Activated naive CD8-positive, alpha-beta T cell treated with anti-CD3 and anti-CD28 coated beads, Interleukin-2, amount 10 ng/mL, durations not matched to agents 7 days and 5 days (primary cell): ENCODE data around the gene MGAT2. TPM values are rescaled to one million over a fixed set of nuclear protein-coding genes. Genes with fewer than 3 reads are reported as not detected.
"Not testable (repeated sequence)": the region's sequence is repeated elsewhere in the genome, so short reads cannot be mapped to it uniquely, and the experiment has no call there.

Experiments
- ATAC-seq: fragments of 150-1000 bp; cut with Tn5 transposase; one replicate; pipeline ENCODE4 v1.10.0; 2021; ENCODE audit warnings: low read depth, moderate library complexity
- POLR2A ChIA-PET: fragments of 350-600 bp; sonication (Branson Sonifier 250); formaldehyde crosslinking; loops from one replicate; lab custom pipeline; 2021; ENCODE audit warnings: antibody characterized with exemption; lab: Charles Lee
- DNase-seq: peaks from one replicate; pipeline ENCODE4 v3.0.0; 2021
- H3K27ac Mint-ChIP-seq: one replicate; pipeline ENCODE4 v1.8.0; 2022; ENCODE audit warnings: mild to moderate bottlenecking, mixed read lengths
- H3K27me3 Mint-ChIP-seq: one replicate; pipeline ENCODE4 v1.8.0; 2022; ENCODE audit warnings: mild to moderate bottlenecking, moderate library complexity, mixed read lengths
- H3K36me3 Mint-ChIP-seq: one replicate; pipeline ENCODE4 v1.8.0; 2021; ENCODE audit warnings: mild to moderate bottlenecking, mixed read lengths
- H3K4me1 Mint-ChIP-seq: one replicate; pipeline ENCODE4 v1.8.0; 2021; ENCODE audit warnings: mixed read lengths
- H3K4me3 Mint-ChIP-seq: one replicate; pipeline ENCODE4 v1.8.0; 2022; ENCODE audit warnings: mild to moderate bottlenecking, moderate library complexity, mixed read lengths
- H3K9me3 Mint-ChIP-seq: one replicate; pipeline ENCODE4 v1.8.0; 2021; ENCODE audit warnings: mixed read lengths
- total RNA-seq, 2 experiments: library from RNA; stranded (reverse); gene quantifications; one replicate each; pipeline ENCODE4 v1.2.3, GENCODE V29; 2021

The MGAT2 gene
- total RNA-seq, 2 experiments from 2014 or later: 54.6 to 55.0 TPM

DNA sequence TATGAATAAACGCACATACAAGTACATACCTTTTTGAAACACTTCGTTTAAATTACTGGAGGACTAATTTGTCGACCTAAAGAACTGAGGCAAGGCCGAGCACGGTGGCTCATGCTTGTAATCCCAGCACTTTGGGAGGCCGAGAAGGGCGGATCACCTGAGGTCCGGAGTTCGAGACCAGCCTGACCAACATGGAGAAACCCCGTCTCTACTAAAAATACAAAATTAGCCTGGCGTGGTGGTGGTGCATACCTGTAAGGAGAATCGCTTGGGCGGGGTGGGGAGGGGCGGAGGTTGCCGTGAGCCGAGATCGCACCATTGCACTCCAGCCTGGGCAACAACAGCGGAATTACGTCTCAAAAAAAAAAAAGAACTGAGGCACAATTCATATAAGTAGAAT is 1.3 kb upstream of the MGAT2 start:
- Mint-ChIP-seq H3K36me3 (peaks cover 30% of the 10 kb centered on the region), H3K4me3 (peak overlapping the region; percentile 97), H3K4me1 (peaks cover 29% of the 10 kb centered on the region), H3K27ac (peak overlapping the region; percentile 31)
- POLR2A ChIA-PET: interaction anchor here (1.2 to 3.0 kb wide), 6 partner anchors 10 to 1202 kb away, joined by 4 to 102 read pairs (median 45); partner anchors contain the start of genes DNAAF2, LRR1 and RPS29
- not testable (repeated sequence) for H3K9me3 Mint-ChIP-seq, ATAC-seq, DNase-seq, H3K27me3 Mint-ChIP-seq

DNA sequence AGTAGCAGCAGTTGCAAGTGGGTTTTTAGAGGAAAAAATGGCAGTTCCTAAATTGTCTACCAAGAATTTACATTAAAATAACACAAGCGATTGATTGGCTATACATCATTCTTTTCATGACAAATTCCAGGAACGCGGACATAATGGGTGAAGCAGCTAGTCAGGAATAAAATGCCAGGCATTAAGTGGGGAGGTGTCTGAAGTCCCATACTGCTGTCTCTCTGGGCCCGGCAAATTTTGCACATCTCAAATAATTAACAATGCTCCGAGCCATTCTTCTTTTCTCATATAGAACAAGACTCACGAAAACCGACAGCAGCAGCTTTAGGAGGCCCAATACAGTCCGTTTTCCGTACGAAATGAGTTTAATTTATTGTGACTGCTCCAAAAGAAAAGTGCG is 869 bp upstream of the MGAT2 start:
- Mint-ChIP-seq H3K27me3 (no peaks in the 10 kb centered on the region), H3K4me1 (peaks cover 30% of the 10 kb centered on the region), H3K36me3 (peaks cover 28% of the 10 kb centered on the region)

DNA sequence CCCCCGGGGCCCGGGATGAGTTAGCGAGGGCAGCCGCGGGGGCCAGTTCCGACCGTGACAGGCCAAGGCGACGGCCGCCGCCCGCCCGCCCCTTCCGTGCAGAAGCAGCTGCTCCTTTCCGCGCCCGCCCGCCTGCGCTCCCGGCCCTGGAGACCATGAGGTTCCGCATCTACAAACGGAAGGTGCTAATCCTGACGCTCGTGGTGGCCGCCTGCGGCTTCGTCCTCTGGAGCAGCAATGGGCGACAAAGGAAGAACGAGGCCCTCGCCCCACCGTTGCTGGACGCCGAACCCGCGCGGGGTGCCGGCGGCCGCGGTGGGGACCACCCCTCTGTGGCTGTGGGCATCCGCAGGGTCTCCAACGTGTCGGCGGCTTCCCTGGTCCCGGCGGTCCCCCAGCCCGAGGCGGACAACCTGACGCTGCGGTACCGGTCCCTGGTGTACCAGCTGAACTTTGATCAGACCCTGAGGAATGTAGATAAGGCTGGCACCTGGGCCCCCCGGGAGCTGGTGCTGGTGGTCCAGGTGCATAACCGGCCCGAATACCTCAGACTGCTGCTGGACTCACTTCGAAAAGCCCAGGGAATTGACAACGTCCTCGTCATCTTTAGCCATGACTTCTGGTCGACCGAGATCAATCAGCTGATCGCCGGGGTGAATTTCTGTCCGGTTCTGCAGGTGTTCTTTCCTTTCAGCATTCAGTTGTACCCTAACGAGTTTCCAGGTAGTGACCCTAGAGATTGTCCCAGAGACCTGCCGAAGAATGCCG is 699 bp downstream of the MGAT2 start:
- Mint-ChIP-seq H3K4me3 (peak overlapping the region; percentile 97), H3K9me3 (no peaks in the 10 kb centered on the region), H3K27me3 (no peaks in the 10 kb centered on the region), H3K36me3 (peaks cover 27% of the 10 kb centered on the region), H3K27ac (peak overlapping the region; percentile 62), H3K4me1 (peaks cover 36% of the 10 kb centered on the region)
- POLR2A ChIA-PET: interaction anchor here (0.6 to 3.0 kb wide), 17 partner anchors 11 to 743 kb away, joined by 3 to 102 read pairs (median 9); partner anchors contain the start of genes DNAAF2, KLHDC2, LRR1 and NEMF
- ATAC-seq: no peak
- no peak for DNase-seq

More for the DNA sequence above, 869 bp upstream of the MGAT2 start:
- Mint-ChIP-seq H3K9me3 (no peaks in the 10 kb centered on the region), H3K27ac (peak overlapping the region; percentile 94), H3K4me3 (peak overlapping the region; percentile 97)
- no peak for ATAC-seq
- DNase-seq: no peak
- POLR2A ChIA-PET: interaction anchor here (0.6 to 3.0 kb wide), 16 partner anchors 10 to 1239 kb away, joined by 3 to 102 read pairs (median 12); partner anchors contain the start of genes CDKL1, DNAAF2, KLHDC2 and LRR1

DNA sequence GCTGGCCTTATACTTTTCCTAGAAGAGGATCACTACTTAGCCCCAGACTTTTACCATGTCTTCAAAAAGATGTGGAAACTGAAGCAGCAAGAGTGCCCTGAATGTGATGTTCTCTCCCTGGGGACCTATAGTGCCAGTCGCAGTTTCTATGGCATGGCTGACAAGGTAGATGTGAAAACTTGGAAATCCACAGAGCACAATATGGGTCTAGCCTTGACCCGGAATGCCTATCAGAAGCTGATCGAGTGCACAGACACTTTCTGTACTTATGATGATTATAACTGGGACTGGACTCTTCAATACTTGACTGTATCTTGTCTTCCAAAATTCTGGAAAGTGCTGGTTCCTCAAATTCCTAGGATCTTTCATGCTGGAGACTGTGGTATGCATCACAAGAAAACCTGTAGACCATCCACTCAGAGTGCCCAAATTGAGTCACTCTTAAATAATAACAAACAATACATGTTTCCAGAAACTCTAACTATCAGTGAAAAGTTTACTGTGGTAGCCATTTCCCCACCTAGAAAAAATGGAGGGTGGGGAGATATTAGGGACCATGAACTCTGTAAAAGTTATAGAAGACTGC is 1.5 kb downstream of the MGAT2 start:
- Mint-ChIP-seq H3K4me1 (peaks cover 37% of the 10 kb centered on the region), H3K36me3 (peaks cover 32% of the 10 kb centered on the region)
- ATAC-seq: no peak

DNA sequence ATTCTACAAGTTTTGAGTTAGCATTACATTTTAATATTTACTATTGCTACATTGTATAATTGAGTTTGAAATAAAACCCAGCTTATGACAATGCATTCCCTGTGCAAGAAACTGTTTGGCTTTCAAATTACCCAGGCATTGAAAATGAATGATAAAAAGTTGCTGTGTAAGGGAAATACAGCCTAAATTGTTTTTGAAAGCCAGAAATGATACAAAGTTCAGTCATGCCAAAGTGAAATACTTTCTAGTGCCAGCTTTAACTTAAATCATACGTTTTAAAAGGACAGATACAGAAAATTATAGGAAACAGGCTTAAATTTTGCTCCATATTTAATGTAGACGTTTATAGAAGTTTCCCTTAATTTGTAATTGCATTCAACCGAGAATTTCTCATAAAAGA is 2.8 kb downstream of the MGAT2 start:
- DNase-seq: no peak
- no peaks in the 10 kb centered on the region for H3K27me3 Mint-ChIP-seq
- H3K4me1 Mint-ChIP-seq: peaks cover 36% of the 10 kb centered on the region
- no peak for ATAC-seq
- H3K36me3 Mint-ChIP-seq: peaks cover 27% of the 10 kb centered on the region
- POLR2A ChIA-PET: interaction anchor here (1.3 to 2.5 kb wide), 4 partner anchors 9 to 38 kb away, joined by 3 to 13 read pairs (median 10); partner anchors contain the start of genes LRR1 and RPS29
- H3K9me3 Mint-ChIP-seq: no peaks in the 10 kb centered on the region
- H3K27ac Mint-ChIP-seq: peak overlapping the region; percentile 20
- peak overlapping the region; percentile 97 for H3K4me3 Mint-ChIP-seq

More for the DNA sequence above, 1.5 kb downstream of the MGAT2 start:
- Mint-ChIP-seq H3K9me3 (no peaks in the 10 kb centered on the region), H3K27ac (peak overlapping the region; percentile 62), H3K27me3 (no peaks in the 10 kb centered on the region), H3K4me3 (peak overlapping the region; percentile 97)
- POLR2A ChIA-PET: interaction anchor here (0.6 to 3.0 kb wide), 8 partner anchors 10 to 673 kb away, joined by 3 to 102 read pairs (median 14); partner anchors contain the start of genes DNAAF2, KLHDC2 and RPS29
- no peak for DNase-seq

DNA sequence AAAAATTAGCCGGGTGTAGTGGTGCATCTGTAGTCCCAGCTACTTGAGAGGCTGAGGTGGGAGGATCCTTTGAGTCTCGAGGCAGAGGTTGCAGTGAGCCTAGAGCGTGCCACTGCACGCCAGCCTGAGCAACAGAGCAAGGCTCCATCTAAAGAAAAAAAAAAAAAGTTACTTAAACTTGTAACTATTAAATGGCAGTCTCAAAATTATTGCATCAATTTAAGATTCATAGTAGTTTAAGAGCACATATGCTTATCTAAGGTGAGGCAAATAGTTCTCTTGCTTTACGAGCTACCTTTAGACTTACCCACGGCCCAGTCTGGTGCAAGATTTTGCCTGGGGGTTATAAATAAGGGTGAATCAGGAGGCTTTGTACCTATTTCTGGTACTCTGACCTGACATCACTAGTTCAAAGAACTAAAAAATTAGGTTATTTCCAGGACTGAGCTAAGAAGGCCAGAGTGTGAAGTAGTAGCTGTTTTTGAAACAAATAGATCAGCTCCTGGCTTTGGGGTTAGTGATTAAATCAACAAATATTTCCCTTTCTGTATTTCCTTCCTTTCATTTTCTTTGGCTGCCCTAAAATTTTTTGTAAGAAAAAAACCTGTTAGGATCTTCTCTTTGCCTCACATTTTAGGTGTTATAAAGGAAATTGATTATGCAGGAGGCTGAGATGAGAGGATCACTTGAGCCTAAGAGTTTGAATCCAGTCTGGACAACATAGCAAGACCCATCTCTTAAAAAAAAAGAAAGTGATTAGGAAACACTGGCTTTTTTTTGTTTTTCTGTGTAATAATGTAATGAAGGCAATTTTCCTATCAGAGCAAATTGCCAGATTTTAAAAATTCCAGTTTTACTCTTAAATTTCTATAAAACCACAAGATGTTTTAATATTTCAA is 3.6 kb downstream of the MGAT2 start:
- DNase-seq (no peak), ATAC-seq (no peak)
- H3K36me3 Mint-ChIP-seq: peaks cover 24% of the 10 kb centered on the region
- H3K27ac Mint-ChIP-seq: peak overlapping the region; percentile 39
- no peaks in the 10 kb centered on the region for H3K27me3 Mint-ChIP-seq
- H3K4me3 Mint-ChIP-seq: peak overlapping the region; percentile 97
- POLR2A ChIA-PET: interaction anchor here (0.8 to 2.5 kb wide), 5 partner anchors 9 to 228 kb away, joined by 3 to 13 read pairs (median 10); partner anchors contain the start of genes LRR1 and RPS29
- no peaks in the 10 kb centered on the region for H3K9me3 Mint-ChIP-seq
- peaks cover 36% of the 10 kb centered on the region for H3K4me1 Mint-ChIP-seq

DNA sequence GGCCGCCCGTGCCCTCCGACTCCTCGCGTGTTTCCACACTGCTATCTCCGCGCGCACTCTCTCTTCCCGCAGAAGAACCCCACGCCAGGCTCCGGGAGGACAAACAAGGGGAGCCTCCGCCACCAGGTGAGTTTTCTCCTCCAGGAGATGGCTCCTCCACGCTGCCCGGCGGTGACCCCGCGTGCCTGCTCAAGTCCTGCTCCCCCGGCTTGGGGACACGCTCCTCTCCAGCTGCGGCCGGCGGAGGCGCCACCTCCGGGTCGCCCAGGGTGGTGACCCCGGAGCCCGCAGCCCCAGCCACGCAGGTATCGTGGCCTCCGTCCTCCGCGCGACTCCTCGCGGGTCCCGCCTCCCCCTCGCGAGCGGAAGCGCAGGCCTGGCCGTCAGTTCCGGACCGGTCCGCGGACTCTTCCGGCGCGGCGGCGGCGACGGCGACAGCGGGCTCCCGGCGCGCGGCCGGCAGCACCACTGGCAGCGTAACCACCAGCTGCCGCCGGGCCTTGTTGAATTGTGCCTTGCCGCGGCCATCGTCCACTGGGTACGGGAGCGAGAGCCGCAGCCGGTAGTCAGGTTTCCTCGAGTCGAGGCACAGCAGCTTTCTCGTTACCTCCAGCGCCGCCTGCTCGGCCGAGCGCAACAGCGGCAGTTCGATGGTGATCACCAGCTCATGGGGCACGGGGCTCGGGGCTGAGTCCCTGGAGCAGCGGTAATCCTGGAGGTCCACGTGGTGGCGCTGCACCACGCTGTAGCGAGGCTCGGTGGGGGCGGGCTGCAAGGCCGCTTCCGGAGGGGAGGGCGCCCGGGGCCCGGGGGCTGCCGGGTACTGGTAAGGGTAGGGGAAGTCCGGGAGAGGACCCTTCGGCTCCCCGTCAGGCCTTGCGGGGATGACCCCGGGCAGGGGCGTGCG is 13.3 kb downstream of the MGAT2 start:
- Mint-ChIP-seq H3K36me3 (peaks cover 21% of the 10 kb centered on the region), H3K4me3 (peak overlapping the region; percentile 99), H3K27ac (peak overlapping the region; percentile 90), H3K27me3 (no peaks in the 10 kb centered on the region), H3K4me1 (peaks cover 32% of the 10 kb centered on the region), H3K9me3 (no peaks in the 10 kb centered on the region)
- POLR2A ChIA-PET: interaction anchor here (0.6 to 8.0 kb wide), 21 partner anchors 10 to 568 kb away, joined by 3 to 102 read pairs (median 6); partner anchors contain the start of genes KLHDC2, LRR1, MGAT2 and NEMF
- DNase-seq (peak; percentile 94), ATAC-seq (peak; percentile 85)

DNA sequence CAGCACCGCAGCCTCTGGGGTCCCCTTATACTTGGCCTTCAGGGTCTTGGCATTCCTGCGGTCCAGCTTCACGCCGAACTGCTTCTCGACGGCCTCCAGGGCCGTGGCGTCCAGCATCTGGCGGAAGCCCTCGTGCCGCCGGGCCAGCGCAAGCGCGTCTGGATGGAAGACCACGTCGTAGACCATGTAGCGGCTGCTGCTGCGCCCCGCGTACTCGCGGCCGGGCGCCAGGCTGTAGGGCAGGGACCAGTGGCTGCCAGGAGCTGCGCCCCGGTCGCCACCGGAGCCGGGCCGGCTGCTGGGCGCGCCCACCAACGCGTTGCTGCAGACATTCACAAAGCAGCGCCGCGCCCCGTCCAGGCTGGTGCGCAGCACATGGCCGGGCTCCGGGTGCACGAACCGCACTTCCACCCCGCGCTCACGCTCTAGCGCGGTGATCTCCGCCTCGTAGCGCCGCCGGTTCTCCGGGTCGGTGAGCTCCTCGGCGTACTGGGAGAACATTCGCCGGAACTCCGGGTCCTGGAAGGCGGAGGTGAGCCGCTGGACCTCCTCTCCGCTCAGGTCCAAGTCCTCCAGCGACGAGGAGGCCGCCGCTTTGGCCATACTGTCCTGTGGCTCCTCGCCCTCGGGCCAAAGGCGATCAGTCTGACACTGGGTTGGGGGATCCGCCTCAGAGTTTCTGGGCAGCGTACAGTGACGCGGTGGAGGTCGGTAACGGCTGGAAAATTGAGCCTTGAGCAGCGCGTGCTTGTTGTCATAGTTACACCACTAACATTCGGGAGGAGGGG is 14.1 kb downstream of the MGAT2 start, which contains the start of gene DNAAF2:
Gene DNAAF2 (minus strand): TSS at position 698 of the 788 bp plus-strand sequence. CDS start 95 bp downstream, at position 603.
- DNase-seq (peak; percentile 81), ATAC-seq (peak; percentile 38)
- H3K36me3 Mint-ChIP-seq: peaks cover 21% of the 10 kb centered on the region
- peak within 1 kb of the TSS; percentile 99 for H3K4me3 Mint-ChIP-seq
- peaks cover 34% of the 10 kb centered on the region for H3K4me1 Mint-ChIP-seq
- peak within 1 kb of the TSS; percentile 98 for H3K27ac Mint-ChIP-seq
- no peaks in the 10 kb centered on the region for H3K27me3 Mint-ChIP-seq
- H3K9me3 Mint-ChIP-seq: no peaks in the 10 kb centered on the region
- POLR2A ChIA-PET: interaction anchor here (0.6 to 8.0 kb wide), 22 partner anchors 11 to 567 kb away, joined by 3 to 102 read pairs (median 6); partner anchors contain the start of genes KLHDC2, LRR1, MGAT2 and NEMF

DNA sequence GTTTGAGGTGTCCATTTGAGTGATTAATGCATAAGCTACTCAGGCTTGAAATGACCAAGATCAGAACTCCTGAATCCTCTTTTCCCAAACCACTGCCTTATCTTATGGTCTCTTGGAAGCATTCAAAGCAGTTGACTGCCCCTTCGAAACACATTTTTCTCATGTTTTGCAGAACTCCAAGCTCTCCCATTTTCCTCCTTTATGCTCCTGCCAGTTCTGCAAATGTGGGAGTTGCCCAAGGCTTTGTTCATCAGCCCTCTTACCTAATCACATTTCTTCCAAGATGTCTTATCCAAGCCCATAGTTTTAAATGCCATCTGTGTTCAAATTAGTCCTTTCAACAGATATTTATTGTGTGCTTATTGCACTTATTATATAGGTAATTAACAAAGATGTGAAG is 16.3 kb downstream of the MGAT2 start:
- POLR2A ChIA-PET: interaction anchor here (0.7 kb wide), 1 partner anchor 31 kb away, joined by 3 read pairs; no protein-coding TSS in a partner anchor
- H3K4me1 Mint-ChIP-seq: peaks cover 35% of the 10 kb centered on the region

DNA sequence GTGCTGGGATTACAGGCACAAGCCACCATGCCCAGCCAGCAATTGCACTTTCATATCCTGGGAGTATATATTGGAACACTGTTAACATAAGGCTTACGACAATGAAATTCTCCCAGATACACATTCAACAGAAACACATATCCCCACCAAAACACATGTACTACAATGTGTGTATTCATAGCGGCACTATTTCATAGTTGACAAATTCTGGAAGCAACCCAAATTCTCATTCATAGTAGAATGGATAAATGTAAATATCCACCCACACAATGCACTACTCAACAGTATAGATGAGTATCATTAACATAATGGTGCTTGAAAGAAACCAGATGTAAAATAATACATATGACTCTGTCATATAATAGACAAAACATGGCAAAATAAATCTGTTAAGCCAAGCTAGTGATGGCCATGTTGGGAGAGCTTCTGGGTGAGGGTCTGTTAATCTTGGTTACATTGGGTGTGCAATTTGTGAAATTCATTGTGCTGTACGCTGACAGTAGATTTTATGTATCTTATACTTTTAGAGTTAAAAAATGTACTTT is 17.0 kb downstream of the MGAT2 start:
- DNase-seq (no peak), ATAC-seq (no peak)
- H3K27ac Mint-ChIP-seq: no peak overlapping the region
- H3K9me3 Mint-ChIP-seq: no peaks in the 10 kb centered on the region
- POLR2A ChIA-PET: no interaction called here
- no peak overlapping the region for H3K4me3 Mint-ChIP-seq
- H3K4me1 Mint-ChIP-seq: peaks cover 38% of the 10 kb centered on the region
- no peaks in the 10 kb centered on the region for H3K27me3 Mint-ChIP-seq
- H3K36me3 Mint-ChIP-seq: peaks cover 25% of the 10 kb centered on the region

More for the DNA sequence above, 16.3 kb downstream of the MGAT2 start:
- no peak for ATAC-seq
- H3K27me3 Mint-ChIP-seq: no peaks in the 10 kb centered on the region
- peak overlapping the region; percentile 99 for H3K4me3 Mint-ChIP-seq
- no peaks in the 10 kb centered on the region for H3K9me3 Mint-ChIP-seq
- H3K36me3 Mint-ChIP-seq: peaks cover 23% of the 10 kb centered on the region
- peak overlapping the region; percentile 64 for H3K27ac Mint-ChIP-seq
- no peak for DNase-seq
